Fibroblast of pulmonary artery (primary cell): ENCODE data around the gene EPB41L4B.

Source experiments
- DNase-seq: peaks from one replicate; pipeline ENCODE4 v3.0.0-alpha.2; 2010; ENCODE audit warnings: low read depth
- H3K4me3 ChIP-seq: replicated peaks from 2 replicates; pipeline ENCODE4 v1.5.1; 2011; ENCODE audit warnings: low read depth, mild to moderate bottlenecking, control low read depth, low read length, moderate library complexity
- TF ChIP-seq, protein P1 (sequence below): IDR thresholded peaks from 2 replicates; pipeline ENCODE4 v1.5.1; 2011; ENCODE audit warnings: mild to moderate bottlenecking, control low read depth, low read length, inconsistent platforms; ENCODE audit errors: missing control alignments

The EPB41L4B gene

DNA sequence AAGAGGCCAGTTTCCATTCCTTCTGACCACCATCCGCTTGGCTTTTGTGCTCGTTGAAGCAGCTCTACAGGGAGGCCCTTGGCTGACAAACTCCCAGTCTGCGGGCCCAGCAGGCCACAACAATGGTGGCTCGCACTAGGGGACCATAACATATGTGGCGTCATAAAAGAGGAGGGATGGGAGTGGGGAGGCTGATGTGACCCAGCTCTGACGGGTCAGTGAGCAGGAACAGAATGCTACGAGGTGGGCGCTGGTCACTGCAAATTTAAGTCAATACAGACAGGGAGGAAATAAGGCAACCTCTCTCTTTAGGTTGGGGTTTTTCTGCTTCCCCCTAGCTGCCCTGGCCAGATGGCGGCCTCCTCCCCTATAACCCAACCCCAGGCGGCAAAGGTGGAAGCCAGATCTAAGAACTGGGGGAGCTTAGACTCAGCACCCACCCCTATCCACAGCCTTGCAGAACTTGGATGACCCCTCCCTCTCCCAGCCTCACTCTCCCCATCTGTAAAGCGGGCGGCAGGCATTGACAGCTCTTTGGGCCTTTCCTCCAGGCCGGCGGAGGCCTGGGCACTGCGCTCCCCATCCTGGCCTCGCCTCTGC, 154.6 kb downstream of the EPB41L4B start:
- DNase-seq = no peak
- TF ChIP-seq, protein P1, sequence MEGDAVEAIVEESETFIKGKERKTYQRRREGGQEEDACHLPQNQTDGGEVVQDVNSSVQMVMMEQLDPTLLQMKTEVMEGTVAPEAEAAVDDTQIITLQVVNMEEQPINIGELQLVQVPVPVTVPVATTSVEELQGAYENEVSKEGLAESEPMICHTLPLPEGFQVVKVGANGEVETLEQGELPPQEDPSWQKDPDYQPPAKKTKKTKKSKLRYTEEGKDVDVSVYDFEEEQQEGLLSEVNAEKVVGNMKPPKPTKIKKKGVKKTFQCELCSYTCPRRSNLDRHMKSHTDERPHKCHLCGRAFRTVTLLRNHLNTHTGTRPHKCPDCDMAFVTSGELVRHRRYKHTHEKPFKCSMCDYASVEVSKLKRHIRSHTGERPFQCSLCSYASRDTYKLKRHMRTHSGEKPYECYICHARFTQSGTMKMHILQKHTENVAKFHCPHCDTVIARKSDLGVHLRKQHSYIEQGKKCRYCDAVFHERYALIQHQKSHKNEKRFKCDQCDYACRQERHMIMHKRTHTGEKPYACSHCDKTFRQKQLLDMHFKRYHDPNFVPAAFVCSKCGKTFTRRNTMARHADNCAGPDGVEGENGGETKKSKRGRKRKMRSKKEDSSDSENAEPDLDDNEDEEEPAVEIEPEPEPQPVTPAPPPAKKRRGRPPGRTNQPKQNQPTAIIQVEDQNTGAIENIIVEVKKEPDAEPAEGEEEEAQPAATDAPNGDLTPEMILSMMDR = no peak
- no peak overlapping the region for H3K4me3 ChIP-seq

DNA sequence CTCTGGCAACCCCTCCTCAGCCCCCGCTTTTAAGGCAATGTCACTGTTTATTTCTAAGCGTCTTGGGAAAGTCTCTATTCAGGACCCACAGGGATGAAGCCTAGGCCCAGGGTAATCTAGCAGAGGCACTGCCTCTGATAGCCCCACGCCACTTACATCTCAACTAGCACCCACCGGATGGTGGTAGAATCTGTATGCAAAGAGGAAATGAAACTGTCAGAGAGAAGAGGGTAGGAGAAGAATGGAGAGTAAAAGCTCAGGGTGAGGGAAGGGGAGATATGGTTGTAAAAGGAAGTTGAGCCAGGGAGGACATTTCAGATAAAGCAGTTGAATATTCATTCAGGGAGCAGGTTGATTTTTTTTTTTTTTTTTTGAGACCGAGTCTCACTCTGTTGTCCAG, 156.8 kb downstream of the EPB41L4B start:
- DNase-seq = no peak
- no peak overlapping the region for H3K4me3 ChIP-seq
- TF ChIP-seq, protein P1 = no peak

DNA sequence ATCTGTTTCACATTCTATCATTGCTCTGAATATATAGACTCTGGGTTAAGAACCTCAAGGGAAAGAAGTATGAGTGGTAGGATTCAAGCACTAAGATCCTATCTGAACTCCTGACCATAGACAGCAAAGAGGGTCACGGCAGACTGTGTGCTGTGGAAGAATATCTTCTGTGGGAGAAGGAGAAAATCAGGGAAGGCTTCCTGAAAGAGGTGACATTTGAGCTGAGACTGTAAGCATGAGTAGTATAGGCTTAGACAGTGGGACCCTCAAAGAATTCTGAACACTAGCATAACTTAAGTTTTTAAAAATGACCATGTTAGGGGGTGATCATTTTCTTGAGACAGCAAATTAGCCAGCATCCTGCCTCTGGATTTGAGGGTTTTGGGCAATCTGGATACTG, 157.7 kb downstream of the EPB41L4B start:
- no peak overlapping the region for H3K4me3 ChIP-seq
- TF ChIP-seq, protein P1 = no peak

DNA sequence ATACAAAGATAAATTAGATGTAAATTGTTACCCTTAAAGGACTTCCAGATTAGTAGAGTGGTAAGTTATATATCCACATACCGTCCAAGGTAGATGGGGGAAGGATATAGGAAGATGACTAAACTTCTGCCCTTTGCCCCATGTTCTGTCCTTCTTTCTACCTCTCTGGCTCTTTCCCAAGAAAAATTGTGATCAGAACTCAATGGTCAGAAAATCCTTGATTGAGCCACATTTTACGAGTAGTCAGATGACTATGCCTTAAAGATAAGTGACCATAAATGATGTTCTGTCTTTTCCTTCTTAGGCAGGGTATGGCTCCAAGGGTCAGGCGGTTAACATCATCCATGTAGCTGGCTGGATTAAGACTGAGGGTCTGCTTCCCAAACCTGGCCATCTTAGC, 158.2 kb downstream of the EPB41L4B start:
- DNase-seq = no peak
- TF ChIP-seq, protein P1 = no peak

More for the DNA sequence above, 157.7 kb downstream of the EPB41L4B start:
- DNase-seq = no peak

DNA sequence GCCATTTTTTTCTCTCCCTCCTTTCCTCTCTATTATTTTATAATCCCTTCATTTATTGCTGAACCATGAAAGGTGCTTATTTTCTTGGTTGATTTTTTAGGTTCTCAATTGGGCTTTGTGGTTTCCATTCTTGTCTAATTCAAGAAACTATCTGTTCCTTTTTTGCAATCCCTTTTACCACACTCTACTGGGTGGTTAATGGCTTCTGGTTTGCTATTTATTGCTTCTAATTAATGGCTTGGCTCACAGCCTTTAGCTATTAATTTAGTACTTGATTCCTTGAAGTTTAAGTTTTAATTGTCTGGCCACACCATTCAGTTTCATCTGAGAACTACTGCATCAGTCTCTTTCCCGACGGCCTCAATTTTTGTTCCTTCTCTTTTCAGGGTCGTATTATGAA, 159.4 kb downstream of the EPB41L4B start:
- H3K4me3 ChIP-seq = no peak overlapping the region
- TF ChIP-seq, protein P1 = no peak
- no peak for DNase-seq

More for the DNA sequence above, 158.2 kb downstream of the EPB41L4B start:
- no peak overlapping the region for H3K4me3 ChIP-seq

DNA sequence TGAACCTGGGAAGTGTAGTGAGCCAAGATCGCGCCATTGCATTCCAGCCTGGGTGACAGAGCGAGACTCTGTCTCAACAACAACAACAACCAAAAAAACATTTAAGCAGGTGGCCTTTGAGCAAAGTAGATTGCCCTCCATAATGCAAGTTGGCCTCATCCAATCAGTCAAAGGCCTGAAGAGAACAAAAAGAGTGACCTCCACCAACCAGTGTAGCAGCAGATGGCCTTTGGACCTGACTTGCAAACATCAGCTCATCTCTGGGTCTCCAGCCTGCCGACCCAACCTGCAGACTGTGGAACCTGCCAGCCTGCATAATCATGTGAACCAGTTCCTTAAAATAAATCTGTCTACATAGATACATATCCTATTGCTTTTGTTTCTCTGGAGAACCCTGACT, 161.3 kb downstream of the EPB41L4B start:
- H3K4me3 ChIP-seq = no peak overlapping the region
- TF ChIP-seq, protein P1 = no peak
- DNase-seq = no peak

DNA sequence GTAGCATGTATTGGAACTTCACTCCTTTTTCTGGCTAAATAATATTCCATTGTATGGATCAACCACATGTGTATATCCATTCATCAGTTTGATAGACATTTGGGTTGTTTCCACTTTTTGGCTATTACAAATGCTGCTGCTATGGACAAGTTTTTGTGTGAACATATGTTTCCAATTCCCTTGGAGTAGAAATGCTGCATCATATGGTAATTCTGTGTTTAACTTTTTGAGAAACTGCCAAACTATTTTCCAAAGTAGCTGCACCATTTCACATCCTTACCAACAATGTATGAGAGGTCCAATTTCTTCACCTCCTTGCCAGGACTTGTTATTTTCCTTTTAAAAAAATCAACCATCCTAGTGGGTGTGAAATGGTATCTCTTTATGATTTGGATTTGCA, 162.2 kb downstream of the EPB41L4B start:
- no peak overlapping the region for H3K4me3 ChIP-seq
- TF ChIP-seq, protein P1 = no peak
- no peak for DNase-seq
